Activated CD8-positive, alpha-beta memory T cell treated with anti-CD3 and anti-CD28 coated beads for 24 hours (primary cell): ENCODE results near the gene PUS10.
"Not testable (repeated sequence)": the region's sequence is repeated elsewhere in the genome, so short reads cannot be mapped to it uniquely, and the experiment has no call there.

Source experiments
- DNase-seq: peaks from one replicate; pipeline ENCODE4 v3.0.0-alpha.2; 2020

Gene PUS10, protein sequence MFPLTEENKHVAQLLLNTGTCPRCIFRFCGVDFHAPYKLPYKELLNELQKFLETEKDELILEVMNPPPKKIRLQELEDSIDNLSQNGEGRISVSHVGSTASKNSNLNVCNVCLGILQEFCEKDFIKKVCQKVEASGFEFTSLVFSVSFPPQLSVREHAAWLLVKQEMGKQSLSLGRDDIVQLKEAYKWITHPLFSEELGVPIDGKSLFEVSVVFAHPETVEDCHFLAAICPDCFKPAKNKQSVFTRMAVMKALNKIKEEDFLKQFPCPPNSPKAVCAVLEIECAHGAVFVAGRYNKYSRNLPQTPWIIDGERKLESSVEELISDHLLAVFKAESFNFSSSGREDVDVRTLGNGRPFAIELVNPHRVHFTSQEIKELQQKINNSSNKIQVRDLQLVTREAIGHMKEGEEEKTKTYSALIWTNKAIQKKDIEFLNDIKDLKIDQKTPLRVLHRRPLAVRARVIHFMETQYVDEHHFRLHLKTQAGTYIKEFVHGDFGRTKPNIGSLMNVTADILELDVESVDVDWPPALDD

DNA sequence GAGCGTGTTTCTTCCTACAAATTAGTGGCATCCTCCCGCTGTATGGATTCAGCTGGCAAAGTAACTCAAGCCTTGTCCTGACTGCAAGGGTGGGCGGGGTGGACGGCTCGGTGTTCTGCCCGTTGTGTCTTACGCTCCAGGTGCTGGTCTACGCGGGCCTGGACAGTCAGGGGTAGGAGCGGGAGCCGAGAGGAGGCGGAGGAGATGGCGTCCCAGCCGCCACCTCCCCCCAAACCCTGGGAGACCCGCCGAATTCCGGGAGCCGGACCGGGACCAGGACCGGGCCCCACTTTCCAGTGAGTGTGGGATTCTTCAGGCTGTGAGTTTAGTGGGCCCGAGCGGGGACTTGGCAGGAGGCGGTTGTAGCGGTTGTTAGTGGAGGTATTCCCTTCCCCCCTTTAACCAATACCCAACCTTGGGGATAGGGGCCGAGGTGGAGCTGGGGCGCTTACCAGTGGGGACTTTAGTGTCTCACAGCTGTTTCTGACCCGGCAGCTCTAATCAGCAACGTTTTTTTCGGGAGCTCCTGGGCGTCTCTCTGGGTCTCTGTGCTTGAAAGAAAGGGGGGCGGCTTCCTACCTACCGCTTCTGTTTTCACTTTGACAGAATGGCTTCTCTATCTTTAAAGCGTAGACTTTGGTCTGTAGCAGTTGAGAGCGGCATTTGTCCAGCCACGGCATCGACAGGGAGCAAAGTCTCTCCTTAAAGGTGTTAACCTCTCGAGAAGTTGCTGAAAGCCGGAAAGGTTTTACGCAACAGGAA, at the start of gene PUS10, which contains the start of gene PEX13:
PUS10 (minus strand) TSS at position 700 of the 762 bp plus-strand sequence. CDS start 6,365 bp downstream, outside the sequence.
PEX13 (plus strand) TSS at position 165 of the 762 bp plus-strand sequence; CDS start at position 205, 40 bp downstream.
- DNase-seq: peak; percentile 90

DNA sequence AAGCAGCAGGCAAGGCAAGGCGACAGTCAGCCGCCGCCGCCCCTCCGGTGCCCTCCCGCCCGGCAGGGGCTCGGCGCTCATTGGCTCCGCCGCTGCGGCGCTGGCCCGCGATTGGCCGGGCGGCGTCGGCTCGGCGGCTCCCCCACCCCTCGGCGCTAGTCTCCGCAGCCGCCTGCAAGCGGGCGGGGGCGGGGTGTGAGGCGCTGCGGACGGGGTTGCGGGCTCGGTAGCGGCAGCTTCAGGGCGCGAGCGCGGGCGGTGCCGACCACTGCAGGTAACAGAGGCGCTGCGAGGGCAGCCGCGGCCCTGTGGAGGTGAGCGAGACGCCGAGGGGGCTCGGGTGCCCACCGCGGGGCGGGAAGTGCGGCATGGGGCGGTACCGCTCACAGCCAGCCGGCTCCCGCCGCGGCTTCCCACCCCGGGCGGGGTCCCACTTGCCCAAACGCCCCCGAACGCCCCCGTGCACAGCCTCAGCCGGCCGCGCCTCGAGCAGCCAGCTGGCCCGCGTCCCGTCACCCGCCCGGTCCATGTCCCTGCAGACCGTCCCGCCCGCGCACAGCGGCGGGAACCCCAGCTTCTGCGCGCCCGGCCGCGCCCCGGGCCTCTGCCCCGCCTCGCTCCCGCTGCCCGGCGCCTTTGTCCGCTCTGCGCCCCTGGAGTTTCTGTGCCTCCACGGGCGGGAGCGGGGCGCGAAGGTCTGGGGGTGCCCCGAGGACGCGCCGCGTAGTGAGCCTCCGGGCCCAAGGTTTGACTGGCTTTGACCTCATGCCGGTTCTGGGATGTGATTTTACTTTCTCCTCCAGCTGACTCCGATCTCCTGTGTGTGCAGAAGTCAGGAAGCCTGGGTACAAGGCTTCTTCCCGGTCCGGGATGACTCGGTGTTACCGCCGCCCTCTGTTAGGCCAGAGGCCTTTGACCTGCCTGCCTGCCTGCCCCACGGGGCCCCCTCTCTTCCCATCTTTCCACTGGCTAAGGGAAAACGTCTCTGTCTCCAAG, 48.0 kb upstream of the PUS10 start, which contains the start of gene SANBR:
SANBR (plus strand) TSS at position 158 of the 996 bp plus-strand sequence. CDS start 4,480 bp downstream, outside the sequence.
- DNase-seq: peak; percentile 91

DNA sequence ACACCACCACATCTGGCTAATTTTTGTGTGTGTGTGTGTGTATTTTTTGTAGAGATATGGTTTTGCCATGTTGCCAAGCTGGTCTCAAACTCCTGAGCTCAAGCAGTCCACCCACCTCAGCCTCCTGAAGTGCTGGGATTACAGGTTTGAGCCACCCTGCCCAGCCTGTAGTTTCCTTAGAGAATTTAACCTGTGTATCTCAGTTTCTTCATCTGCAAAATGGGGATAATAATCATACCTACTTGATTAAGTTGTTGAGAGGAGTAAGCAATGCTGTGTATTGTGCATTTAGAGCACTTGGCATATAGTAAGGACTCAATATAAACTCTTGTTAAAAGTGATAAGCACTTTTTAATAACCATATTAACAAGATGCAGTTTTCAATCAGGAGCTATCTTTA, 41.3 kb upstream of the PUS10 start:
- no peak for DNase-seq

DNA sequence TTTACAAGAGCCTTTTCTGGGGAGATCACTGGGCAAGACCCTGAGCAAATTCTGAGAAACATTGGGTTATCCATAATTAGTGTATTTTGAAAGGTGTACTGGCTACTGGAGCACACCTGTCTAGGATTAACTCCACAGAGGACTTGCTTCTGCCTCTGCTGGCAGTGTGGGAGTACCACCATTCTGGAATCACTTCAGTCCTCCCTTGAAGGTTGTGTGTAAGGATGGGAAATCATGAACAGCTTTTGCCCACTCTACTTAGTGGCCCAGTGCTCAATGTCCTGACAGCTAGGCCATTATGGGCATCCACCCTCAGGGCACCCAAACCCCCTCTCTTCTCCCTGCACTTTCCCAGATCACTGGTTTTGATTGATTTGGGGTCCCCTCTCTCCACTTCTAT, 39.5 kb upstream of the PUS10 start:
- DNase-seq: no peak

DNA sequence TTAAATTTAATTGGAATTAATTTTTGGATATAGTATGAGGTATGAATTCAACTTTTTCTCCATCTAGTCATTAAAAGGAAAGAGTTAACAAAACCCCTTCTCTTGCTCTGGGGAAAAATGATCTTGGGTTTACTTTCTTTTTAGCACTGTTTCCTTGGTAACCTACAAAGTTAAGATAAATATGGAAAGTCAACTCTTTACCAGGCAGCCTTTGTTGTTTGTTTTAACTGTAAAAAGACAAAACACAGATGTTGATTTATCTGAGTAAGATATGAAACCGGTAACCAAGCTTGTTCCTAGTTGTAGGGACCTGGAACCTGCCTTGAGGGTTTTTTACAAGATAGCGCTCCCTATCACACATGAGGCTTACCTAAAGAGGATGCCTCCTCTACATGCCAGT, 37.5 kb upstream of the PUS10 start:
- no peak for DNase-seq

DNA sequence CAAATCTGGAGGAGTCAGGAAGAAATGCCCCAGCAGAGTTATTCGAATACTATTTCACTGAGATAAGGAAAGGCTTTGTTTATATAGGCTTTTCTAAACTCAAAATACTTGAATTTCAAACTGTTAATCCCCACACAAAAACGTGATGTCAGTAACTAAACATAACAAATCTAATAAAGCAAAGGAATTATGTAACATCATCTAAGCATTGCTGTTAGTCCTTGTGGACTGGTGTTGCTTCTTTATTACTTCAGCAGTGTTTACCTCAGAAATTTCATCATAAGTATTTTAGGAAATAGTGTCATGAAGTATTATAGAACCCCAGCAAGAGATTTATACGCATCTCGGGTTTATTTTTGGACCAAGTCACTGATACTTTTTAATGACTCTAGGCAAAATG, 27.9 kb upstream of the PUS10 start:
- no peak for DNase-seq

DNA sequence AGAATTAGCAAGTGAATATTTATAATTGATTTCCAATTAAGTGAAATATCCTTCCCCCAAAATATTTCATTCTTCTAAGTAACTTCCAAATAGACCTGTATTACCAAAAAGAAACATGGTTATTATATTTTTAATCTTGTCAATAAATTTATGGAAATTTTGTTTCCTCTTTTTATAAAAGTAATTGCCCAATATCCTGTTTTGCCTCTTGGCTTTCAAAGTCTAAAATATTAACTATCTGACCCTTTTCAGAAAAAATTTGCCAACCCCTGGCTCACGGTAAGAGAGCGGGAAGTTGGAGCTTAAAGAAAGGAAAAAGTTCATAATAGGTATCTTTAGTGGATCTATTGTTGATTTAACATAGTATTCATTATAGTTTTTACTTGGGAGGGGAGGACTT, 27.2 kb upstream of the PUS10 start:
- no peak for DNase-seq

DNA sequence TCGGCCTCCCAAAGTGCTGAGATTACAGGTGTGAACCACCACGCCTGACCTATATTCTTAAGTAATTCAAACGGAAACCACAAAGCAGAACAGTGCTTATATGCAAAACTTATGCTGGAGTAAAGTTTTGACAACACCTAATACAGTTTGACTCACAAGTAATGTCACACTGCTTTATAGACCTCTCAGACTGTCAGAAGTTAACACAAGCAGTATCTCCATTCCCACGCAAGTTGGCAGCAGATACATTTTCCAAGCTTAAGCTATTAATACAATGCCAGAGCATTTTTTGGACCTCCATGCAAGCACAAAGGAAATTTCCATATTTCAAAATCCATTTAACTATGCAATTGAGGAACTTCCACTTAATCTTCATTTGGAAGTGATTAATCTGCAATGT, 26.6 kb upstream of the PUS10 start:
- DNase-seq: no peak

DNA sequence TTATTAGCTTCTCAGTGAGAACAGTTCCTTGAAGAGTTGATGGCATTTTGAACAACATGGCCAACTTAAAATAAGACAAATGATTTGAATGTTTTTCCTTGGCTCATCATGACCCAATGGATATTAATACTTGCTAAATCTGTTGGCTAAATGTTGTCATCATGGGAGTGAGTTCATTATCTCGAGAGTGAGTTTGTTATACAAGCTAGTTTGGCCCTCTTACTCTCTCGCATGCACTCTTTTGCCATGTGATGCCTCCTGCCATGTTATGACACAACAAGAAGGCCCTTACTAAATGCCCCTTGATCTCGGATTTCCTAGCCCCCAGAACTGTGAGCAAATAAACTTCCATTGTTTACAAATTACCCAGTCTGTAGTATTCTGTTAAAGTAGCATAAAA, 24.8 kb upstream of the PUS10 start:
- DNase-seq: no peak

DNA sequence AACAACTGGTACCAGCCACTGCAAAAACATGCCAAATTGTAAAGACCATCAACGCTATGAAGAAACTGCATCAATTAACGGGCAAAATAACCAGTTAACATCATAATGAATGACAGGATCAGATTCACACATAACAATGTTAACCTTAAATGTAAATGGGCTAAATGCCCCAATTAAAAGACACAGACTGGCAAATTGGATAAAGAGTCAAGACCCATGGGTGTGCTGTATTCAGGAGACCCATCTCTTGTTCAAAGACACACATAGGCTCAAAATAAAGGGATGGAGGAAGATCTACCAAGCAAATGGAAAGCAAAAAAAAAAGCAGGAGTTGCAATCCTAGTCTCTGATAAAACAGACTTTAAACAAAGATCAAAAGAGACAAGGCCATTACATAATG, 18.6 kb upstream of the PUS10 start:
- not testable (repeated sequence) for DNase-seq

DNA sequence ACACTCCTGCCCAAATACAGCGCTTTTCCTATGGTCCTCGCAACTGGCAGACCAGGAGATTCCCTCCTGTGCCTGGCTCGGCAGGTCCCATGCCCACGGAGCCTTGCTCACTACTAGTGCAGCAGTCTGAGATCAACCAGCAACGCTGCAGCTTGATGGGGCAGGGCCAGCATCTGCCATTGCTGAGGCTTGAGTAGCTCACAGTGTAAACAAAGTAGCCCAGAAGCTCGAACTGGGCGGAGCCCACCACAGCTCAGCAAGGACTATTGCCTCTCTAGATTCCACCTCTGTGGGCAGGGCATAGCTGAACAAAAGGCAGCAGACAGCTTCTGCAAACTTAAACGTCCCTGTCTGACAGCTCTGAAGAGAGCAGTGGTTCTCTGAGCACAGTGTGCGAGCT, 16.5 kb upstream of the PUS10 start:
- DNase-seq: not testable (repeated sequence)

DNA sequence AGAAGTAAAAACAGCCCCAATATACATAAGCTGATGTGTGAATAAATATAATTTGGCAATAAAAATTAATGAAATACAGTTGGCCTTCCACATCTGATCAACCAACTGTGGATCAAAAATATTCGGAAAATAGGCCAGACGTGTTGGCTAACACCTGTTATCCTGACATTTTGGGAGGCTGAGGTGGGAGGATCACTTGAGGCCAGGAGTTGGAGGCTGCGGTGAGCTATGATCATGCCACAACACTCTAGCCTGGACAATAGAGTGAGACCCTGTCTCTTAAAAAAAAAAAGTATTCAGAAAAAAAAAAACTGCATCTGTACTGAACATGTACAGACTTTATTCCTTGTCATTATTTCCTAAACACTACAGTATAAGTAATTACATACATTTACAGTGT, 11.5 kb upstream of the PUS10 start:
- DNase-seq: no peak

DNA sequence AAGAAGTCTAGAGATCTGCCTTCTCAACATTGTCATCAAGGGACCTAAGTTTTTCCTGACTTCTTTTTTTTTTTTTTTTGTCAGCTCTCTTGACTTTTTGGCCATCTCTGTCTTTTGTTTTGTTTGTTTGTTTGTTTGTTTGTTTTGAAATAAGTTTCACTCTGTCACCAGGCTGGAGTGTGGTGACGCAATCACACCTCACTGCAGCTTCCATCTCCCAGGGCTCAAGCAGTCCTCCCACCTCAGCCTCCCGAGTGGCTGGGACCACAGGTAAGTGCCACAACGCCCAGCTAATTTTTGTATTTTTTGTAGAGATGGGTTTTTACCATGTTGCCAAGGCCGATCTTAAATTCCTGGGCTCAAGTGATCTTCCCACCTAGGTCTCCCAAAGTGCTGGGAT, 5.6 kb upstream of the PUS10 start:
- DNase-seq: no peak

DNA sequence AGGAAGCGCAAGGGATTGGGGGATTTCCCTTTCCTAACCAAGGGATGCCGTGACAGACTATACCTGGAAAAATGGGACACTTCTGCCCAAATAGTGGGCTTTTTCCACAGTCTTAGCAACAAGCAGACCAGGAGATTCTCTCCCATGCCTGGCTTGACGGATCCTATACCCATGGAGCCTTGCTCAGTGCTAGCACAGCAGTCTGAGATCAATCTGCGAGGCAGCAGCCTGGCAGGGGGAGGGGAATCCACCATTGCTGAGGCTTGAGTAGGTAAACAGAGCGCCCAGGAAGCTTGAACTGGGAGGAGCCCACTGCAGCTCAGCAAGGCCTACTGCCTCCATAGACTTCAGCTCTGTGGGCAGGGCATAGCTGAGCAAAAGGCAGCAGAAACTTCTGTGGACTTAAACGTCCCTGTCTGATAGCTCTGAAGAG, 3.2 kb upstream of the PUS10 start:
- DNase-seq: no peak

DNA sequence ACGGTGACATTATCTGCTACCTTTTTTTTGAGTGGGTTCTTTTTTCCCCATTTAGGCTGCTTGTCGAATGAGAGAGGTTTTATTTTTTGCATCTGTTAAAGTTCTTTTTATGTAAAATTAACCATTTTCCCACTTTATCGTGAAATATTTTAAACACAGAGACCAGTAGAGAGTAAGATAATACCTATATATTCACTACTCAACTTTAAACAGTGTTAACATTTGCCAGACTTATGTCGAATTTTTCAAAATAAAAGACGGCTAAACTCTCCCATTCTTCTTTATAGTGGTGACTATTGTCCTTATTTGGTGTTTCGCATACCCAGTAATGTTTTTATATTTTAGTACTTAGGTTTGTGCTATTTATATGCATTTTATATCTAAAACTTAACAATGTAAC, 743 bp upstream of the PUS10 start:
- no peak for DNase-seq

DNA sequence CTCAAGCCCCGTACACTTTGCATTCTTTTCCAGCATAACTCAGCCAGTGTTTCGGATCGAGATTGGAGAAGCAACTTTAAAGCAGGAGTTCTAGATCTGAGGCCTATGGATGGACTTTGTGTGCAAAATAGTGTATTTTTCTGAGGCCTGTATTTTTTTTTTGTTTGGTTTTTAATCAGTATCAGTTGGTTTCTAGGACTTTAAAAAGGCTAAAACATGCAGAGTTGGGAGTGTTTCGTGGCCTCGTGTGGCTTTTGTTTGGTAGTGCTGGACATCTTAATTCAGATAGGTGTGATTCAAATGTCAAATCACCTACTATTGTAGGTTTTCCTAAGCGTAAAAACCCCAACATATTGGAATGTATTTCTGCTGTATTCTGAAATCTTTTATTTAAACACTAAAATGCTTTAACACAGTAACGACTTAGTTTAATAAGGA, 282 bp upstream of the PUS10 start:
- DNase-seq: no peak

DNA sequence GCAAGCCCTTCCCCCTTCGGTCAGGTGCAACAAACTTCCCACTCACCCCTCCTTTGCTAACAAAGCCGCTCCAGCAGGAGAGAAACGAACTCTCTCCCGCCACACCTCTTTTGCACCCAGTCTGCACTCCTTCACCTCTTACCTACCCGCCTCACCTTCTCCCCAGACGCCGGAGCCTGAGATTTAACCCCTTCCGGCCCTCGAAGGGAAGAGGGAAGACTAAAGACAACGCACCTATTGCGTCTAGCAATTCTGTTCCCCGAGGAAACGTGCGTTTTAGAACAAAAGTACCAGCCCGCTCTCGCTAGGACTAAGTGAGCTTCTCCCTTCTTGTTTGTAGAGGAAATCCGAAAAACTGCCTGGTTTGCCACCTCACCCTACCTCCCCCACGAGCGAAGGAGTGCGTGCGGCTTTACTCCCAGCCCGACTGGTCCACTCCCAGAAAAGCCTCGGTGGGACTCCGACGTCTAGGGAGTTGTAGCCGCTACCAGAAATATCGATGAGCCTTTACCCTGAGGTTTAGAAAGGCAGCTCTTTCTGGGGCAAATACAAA, 976 bp downstream of the PUS10 start:
- DNase-seq: peak; percentile 92

DNA sequence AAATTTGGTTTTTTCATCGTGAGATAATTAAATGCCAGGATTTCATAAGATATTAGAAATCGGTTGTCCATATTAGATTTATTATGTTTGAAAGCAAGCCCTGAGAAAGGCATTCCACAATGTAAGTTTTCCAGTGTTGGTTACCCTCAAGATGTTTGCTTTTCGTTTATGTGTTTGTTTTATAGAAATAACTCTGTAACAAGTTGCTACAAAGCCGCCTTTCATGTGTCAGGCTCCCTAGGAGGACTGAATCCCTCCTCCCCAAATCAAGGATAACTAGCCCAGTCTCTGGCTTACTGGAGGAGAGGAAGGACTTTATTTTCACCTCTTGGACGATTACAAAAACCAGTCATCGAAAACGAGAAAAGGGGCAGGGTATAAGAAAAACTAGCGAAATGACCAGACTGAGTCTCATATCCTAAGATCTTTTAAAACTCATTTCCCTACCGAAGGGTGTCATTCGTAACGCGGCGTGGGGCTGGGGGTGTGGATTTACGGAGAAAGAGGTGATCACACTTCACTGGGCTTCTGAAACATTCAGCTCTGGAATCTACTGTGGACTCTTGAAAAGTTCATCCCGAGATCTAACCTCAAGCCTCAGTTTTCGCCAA, 1.6 kb downstream of the PUS10 start:
- DNase-seq: no peak

DNA sequence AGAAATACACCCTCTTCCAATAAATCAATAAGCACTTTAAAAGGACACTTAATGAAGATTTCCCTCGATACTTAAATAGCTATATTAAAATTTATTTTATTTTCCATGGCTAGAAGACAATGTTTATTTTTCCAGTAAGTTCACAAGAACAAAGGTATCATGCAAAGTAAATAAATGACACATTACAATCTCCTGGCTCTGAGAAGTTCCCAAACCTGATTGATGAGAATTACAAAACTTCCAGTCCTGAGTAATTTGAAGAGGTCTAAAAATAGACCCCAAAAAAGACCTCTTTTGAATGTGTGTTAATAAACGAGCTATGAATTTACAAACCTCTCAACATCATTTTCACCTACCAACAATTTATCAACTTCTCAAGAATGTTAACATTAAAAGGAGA, 2.1 kb downstream of the PUS10 start:
- DNase-seq: no peak

DNA sequence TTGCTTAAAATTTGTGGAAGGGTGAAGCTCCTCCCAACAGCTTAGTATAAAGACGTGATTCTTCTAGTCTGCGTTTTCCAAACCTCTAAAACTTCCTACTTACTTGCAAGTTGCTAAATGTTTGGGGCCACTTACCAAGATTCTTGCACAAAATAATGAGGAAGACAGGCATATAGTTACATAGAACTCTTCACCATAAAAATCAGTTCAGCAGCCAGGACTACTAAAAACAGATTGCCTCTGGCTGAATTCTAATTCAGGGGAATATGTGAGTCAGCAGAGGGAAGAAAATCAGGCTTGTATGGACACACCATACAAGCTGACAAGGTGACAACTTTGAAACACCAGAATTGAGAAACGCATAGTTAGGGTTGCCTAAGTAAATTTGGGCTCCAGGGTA, 3.3 kb downstream of the PUS10 start:
- DNase-seq: no peak

DNA sequence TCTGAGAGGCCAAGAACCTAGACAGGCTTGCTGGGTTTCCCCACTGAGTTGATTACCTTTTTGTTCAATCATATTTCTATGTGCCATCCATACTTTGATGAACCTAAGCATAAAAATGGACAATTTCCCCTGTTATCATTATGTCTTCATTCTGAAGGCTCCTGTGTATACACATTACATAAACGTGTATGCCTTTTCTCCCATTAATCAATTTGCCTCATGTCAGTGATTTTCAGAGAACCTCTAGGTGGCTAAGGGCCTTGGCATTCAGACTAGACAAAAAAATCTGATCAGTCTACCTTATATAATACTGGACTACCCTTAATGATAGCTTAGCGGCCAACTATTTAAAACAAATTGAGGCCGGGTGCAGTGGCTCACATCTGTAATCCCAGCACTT, 4.7 kb downstream of the PUS10 start:
- no peak for DNase-seq

DNA sequence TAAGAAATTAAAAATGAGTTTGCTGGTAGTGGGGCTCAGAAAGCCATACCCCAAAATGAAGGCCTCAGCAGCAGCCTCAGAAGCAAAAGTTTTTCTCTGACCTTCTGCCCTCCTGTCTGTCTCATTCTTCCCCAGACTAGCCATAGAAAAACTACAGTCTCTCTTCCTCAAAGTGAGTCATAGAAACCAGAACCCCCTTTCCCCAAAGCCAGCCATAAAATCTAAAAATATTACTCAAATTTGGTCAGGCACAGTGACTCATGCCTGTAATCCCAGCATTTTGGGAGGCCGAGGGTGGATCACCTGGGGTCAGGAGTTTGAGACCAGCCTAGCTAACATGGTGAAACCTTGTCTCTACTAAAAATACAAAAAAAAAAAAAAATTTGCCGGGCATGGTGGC, 5.8 kb downstream of the PUS10 start:
- not testable (repeated sequence) for DNase-seq
